HepG2 (cell line): ENCODE data around the gene ABHD2. TPM values are rescaled to one million over a fixed set of nuclear protein-coding genes. Genes with fewer than 3 reads are reported as not detected.

ENCODE experiments used
- ARHGAP35 ChIP-seq: sonication (generic); formaldehyde crosslinking; IDR thresholded peaks from 2 replicates; pipeline ENCODE4 v1.9.0; 2022; ENCODE audit warnings: mild to moderate bottlenecking, inconsistent platforms, moderate library complexity, missing genetic modification reagents, borderline replicate concordance
- ARNT ChIP-seq: fragments of 450-650 bp; IDR thresholded peaks from 2 replicates; pipeline ENCODE4 v1.6.1; 2017
- FOXM1 ChIP-seq: sonication (generic); formaldehyde crosslinking; IDR thresholded peaks from 2 replicates; pipeline ENCODE4 v1.5.0; 2020; ENCODE audit warnings: missing genetic modification reagents
- MAF1 ChIP-seq: sonication (generic); formaldehyde crosslinking; IDR thresholded peaks from 2 replicates; pipeline ENCODE4 v1.5.0; 2020; ENCODE audit warnings: missing genetic modification reagents, borderline replicate concordance
- MZF1 ChIP-seq: sonication (generic); formaldehyde crosslinking; IDR thresholded peaks from 2 replicates; pipeline ENCODE4 v1.8.1; 2023; ENCODE audit warnings: mild to moderate bottlenecking, missing genetic modification reagents, borderline replicate concordance
- NCOR1 ChIP-seq: fragments of 200-600 bp; sonication (generic); IDR thresholded peaks from 2 replicates; pipeline ENCODE4 v1.7.0; 2017; ENCODE audit warnings: antibody characterized with exemption, low read length, borderline replicate concordance
- PRMT3 ChIP-seq: sonication (generic); formaldehyde crosslinking; IDR thresholded peaks from 2 replicates; pipeline ENCODE4 v1.8.1; 2022; ENCODE audit warnings: low read depth, mild to moderate bottlenecking, moderate library complexity, missing genetic modification reagents, borderline replicate concordance
- SETDB1 ChIP-seq: sonication (generic); formaldehyde crosslinking; IDR thresholded peaks from 2 replicates; pipeline ENCODE4 v1.5.1; 2020; ENCODE audit warnings: missing genetic modification reagents, mild to moderate bottlenecking, borderline replicate concordance
- ZFP91 ChIP-seq: sonication (generic); formaldehyde crosslinking; IDR thresholded peaks from 2 replicates; pipeline ENCODE4 v1.9.0; 2022; ENCODE audit warnings: missing genetic modification reagents, mild to moderate bottlenecking, borderline replicate concordance
- ZFX ChIP-seq: sonication (generic); formaldehyde crosslinking; IDR thresholded peaks from 2 replicates; pipeline ENCODE4 v1.4.0; 2020; ENCODE audit warnings: mild to moderate bottlenecking, low read depth, missing genetic modification reagents, moderate library complexity
- ZNF136 ChIP-seq: sonication (generic); formaldehyde crosslinking; IDR thresholded peaks from 2 replicates; pipeline ENCODE4 v1.8.1; 2022; ENCODE audit warnings: low read depth, mild to moderate bottlenecking, moderate library complexity, missing genetic modification reagents
- ZNF17 ChIP-seq: sonication (generic); formaldehyde crosslinking; IDR thresholded peaks from 2 replicates; pipeline ENCODE4 v1.5.0; 2020; ENCODE audit warnings: mild to moderate bottlenecking, missing genetic modification reagents
- ZNF354B ChIP-seq: sonication (generic); formaldehyde crosslinking; IDR thresholded peaks from 2 replicates; pipeline ENCODE4 v1.8.0; 2022; ENCODE audit warnings: mild to moderate bottlenecking, missing genetic modification reagents
- ZNF589 ChIP-seq: sonication (generic); formaldehyde crosslinking; conservative IDR thresholded peaks from 2 replicates; pipeline ENCODE4 v1.8.0; 2022; ENCODE audit warnings: mild to moderate bottlenecking, moderate library complexity, missing genetic modification reagents
- ZNF660 ChIP-seq: sonication (generic); formaldehyde crosslinking; IDR thresholded peaks from 2 replicates; pipeline ENCODE4 v1.5.1; 2020; ENCODE audit warnings: mild to moderate bottlenecking, low read depth, missing genetic modification reagents, borderline replicate concordance
- ZNF883 ChIP-seq: sonication (generic); formaldehyde crosslinking; IDR thresholded peaks from 2 replicates; pipeline ENCODE4 v1.5.1; 2020; ENCODE audit warnings: mild to moderate bottlenecking, missing genetic modification reagents; ENCODE audit errors: not compliant biosample characterization
- ZSCAN25 ChIP-seq: sonication (generic); formaldehyde crosslinking; IDR thresholded peaks from 2 replicates; pipeline ENCODE4 v1.8.0; 2022; ENCODE audit warnings: mild to moderate bottlenecking, missing genetic modification reagents
- ZUFSP ChIP-seq: sonication (generic); formaldehyde crosslinking; IDR thresholded peaks from 2 replicates; pipeline ENCODE4 v1.9.0; 2021; ENCODE audit warnings: missing genetic modification reagents, mild to moderate bottlenecking, borderline replicate concordance
- polyA plus RNA-seq, 8 experiments: library from polyadenylated mRNA; depleted of rRNA in 3 of 8; stranded (reverse) in 7 of 8; unstranded in 1 of 8; fragments of >200 nt; fragmentation: Illumina TruSeq in 4 of 8; extraction: Trizol in 4 of 8; gene quantifications; 2 replicates each; pipeline versions ENCODE4 v1.2.1 to v1.2.3, GENCODE V29; 2011 to 2016; ENCODE audit warnings: low read depth in 4 of 8, missing spikeins in 1 of 8, mixed read lengths in 1 of 8; ENCODE audit not compliant: insufficient read depth in 1 of 8
- total RNA-seq, 5 experiments: library from RNA; depleted of rRNA; stranded (reverse); fragments of >200 nt; fragmentation: Illumina TruSeq; extraction: Trizol; gene quantifications; 2 replicates each; pipeline ENCODE4 v1.2.3, GENCODE V29; 2016; ENCODE audit warnings: low read depth in 1 of 5
- TF ChIP-seq, protein P1 (sequence below): IDR thresholded peaks from 2 replicates; pipeline ENCODE4 v1.6.1; 2016; ENCODE audit warnings: low read depth, missing genetic modification reagents, missing compliant biosample characterization
- TF ChIP-seq, protein P2 (sequence below): sonication (generic); formaldehyde crosslinking; IDR thresholded peaks from 2 replicates; pipeline ENCODE4 v1.4.0; 2020; ENCODE audit warnings: missing genetic modification reagents

Gene ABHD2
- total and polyA plus RNA-seq, 2 of the 13 experiments (the other 11 are each of a cell fraction or from before 2014, with no cell fraction given), result 14.8 to 22.4 TPM

DNA sequence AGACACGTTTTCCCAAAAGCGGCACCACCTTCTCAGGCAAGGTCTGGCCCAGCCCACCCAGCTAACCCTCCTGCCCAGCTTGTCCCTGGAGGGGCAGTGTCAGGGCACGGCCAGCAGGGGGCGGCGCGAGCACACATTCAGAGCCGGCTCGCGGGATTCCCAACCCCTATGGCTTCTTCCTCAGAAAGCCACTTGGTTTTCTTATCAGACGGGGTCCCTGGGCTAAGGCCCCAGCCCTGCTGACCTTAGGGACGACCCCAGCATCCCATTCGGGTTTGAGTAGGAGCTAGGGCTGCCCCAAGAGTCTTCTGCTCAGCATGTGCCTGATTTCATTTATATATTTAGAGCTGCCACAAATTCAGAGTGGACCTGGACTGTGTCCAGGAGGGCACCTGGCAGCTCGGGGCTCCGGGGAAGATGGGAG, 118.7 kb downstream of the ABHD2 start (continued):
- TF ChIP-seq ARHGAP35 (CRISPR knock-in tag) (no peak), ARNT (no peak), ZNF354B (CRISPR knock-in tag) (no peak), MZF1 (no peak), ZFX (CRISPR knock-in tag) (no peak), ZNF136 (CRISPR knock-in tag) (no peak), NCOR1 (no peak), ZUFSP (CRISPR knock-in tag) (no peak), FOXM1 (CRISPR knock-in tag) (no peak), SETDB1 (CRISPR knock-in tag) (no peak), ZSCAN25 (CRISPR knock-in tag) (no peak), MAF1 (no peak), ZNF660 (CRISPR knock-in tag) (no peak), ZFP91 (no peak), ZNF589 (CRISPR knock-in tag) (no peak), ZNF17 (CRISPR knock-in tag) (no peak), PRMT3 (no peak), ZNF883 (CRISPR knock-in tag) (no peak)
- TF ChIP-seq, protein P1, sequence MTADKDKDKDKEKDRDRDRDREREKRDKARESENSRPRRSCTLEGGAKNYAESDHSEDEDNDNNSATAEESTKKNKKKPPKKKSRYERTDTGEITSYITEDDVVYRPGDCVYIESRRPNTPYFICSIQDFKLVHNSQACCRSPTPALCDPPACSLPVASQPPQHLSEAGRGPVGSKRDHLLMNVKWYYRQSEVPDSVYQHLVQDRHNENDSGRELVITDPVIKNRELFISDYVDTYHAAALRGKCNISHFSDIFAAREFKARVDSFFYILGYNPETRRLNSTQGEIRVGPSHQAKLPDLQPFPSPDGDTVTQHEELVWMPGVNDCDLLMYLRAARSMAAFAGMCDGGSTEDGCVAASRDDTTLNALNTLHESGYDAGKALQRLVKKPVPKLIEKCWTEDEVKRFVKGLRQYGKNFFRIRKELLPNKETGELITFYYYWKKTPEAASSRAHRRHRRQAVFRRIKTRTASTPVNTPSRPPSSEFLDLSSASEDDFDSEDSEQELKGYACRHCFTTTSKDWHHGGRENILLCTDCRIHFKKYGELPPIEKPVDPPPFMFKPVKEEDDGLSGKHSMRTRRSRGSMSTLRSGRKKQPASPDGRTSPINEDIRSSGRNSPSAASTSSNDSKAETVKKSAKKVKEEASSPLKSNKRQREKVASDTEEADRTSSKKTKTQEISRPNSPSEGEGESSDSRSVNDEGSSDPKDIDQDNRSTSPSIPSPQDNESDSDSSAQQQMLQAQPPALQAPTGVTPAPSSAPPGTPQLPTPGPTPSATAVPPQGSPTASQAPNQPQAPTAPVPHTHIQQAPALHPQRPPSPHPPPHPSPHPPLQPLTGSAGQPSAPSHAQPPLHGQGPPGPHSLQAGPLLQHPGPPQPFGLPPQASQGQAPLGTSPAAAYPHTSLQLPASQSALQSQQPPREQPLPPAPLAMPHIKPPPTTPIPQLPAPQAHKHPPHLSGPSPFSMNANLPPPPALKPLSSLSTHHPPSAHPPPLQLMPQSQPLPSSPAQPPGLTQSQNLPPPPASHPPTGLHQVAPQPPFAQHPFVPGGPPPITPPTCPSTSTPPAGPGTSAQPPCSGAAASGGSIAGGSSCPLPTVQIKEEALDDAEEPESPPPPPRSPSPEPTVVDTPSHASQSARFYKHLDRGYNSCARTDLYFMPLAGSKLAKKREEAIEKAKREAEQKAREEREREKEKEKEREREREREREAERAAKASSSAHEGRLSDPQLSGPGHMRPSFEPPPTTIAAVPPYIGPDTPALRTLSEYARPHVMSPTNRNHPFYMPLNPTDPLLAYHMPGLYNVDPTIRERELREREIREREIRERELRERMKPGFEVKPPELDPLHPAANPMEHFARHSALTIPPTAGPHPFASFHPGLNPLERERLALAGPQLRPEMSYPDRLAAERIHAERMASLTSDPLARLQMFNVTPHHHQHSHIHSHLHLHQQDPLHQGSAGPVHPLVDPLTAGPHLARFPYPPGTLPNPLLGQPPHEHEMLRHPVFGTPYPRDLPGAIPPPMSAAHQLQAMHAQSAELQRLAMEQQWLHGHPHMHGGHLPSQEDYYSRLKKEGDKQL (CRISPR knock-in tag), result no peak
- TF ChIP-seq, protein P2, sequence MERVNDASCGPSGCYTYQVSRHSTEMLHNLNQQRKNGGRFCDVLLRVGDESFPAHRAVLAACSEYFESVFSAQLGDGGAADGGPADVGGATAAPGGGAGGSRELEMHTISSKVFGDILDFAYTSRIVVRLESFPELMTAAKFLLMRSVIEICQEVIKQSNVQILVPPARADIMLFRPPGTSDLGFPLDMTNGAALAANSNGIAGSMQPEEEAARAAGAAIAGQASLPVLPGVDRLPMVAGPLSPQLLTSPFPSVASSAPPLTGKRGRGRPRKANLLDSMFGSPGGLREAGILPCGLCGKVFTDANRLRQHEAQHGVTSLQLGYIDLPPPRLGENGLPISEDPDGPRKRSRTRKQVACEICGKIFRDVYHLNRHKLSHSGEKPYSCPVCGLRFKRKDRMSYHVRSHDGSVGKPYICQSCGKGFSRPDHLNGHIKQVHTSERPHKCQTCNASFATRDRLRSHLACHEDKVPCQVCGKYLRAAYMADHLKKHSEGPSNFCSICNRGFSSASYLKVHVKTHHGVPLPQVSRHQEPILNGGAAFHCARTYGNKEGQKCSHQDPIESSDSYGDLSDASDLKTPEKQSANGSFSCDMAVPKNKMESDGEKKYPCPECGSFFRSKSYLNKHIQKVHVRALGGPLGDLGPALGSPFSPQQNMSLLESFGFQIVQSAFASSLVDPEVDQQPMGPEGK, result 0 out of 2 replicates have a peak, but pooled peaks have one; percentile 34
